Endothelial cell of umbilical vein (primary cell): Measurements from ENCODE around the gene ELOB. TPM values are rescaled to one million over a fixed set of nuclear protein-coding genes. Genes with fewer than 3 reads are reported as not detected.

Source experiments
- BruUV-seq: library from RNA; stranded (reverse); fragments of 400-500 nt; replicated peaks from 2 replicates; lab custom pipeline; 2021; lab: Mats Ljungman, UMichigan
- CTCF ChIA-PET: fragments of 300-600, 350-600 bp; sonication (Branson Sonifier 250); formaldehyde crosslinking; loops from one replicate; lab custom pipeline; 2021; ENCODE audit warnings: antibody characterized with exemption, inconsistent platforms; lab: Charles Lee
- POLR2A ChIA-PET: fragments of 300-600, 350-600 bp; sonication (Branson Sonifier 250); formaldehyde crosslinking; loops from one replicate; lab custom pipeline; 2021; ENCODE audit warnings: antibody characterized with exemption, inconsistent platforms; lab: Charles Lee
- DNase-seq: peaks from one replicate; pipeline ENCODE4 v3.0.0-alpha.2; 2011; ENCODE audit warnings: low read depth, low spot score
- FAIRE-seq: peaks from 2 replicates; lab custom pipeline; 2011; peaks lifted over from hg19 to GRCh38; lab: Jason Lieb, UNC
- H2AFZ ChIP-seq: 2 replicates; pipeline ENCODE4 v1.6.0; 2012; ENCODE audit warnings: low read depth, low read length, control low read depth, inconsistent platforms
- H3K27ac ChIP-seq: 2 replicates; pipeline ENCODE4 v1.5.1; 2011; ENCODE audit warnings: low read depth, mild to moderate bottlenecking, control low read depth, low read length, moderate library complexity; ENCODE audit not compliant: insufficient read depth
- H3K27me3 ChIP-seq, 2 experiments: 2 replicates each; pipeline versions ENCODE4 v1.6.0 to v1.6.1; 2011; ENCODE audit warnings: low read length in 2 of 2, mixed read lengths in 1 of 2; ENCODE audit not compliant: control insufficient read depth in 2 of 2, insufficient read depth in 2 of 2
- H3K36me3 ChIP-seq, 2 experiments: 2 replicates in 1 of 2; 3 replicates in 1 of 2; pipeline ENCODE4 v1.5.1; 2011; ENCODE audit warnings: low read length in 2 of 2, mild to moderate bottlenecking in 1 of 2, moderate library complexity in 1 of 2; ENCODE audit not compliant: control insufficient read depth in 2 of 2, insufficient read depth in 2 of 2; ENCODE audit errors: extremely low read depth in 1 of 2
- H3K4me1 ChIP-seq: 3 replicates; pipeline ENCODE4 v1.5.1; 2011; ENCODE audit warnings: mild to moderate bottlenecking, low read length; ENCODE audit not compliant: control insufficient read depth, insufficient read depth; ENCODE audit errors: extremely low read depth
- H3K4me2 ChIP-seq: 2 replicates; pipeline ENCODE4 v1.6.1; 2011; ENCODE audit warnings: low read length, control low read depth, mixed read lengths; ENCODE audit not compliant: insufficient read depth
- H3K4me3 ChIP-seq, 3 experiments: fragments of 200-600 bp in 1 of 3; sonication (generic), shearing (Covaris generic) in 1 of 3; replicated peaks in 1 of 3; 2 replicates each; pipeline ENCODE4 v1.5.1; 2011 to 2016; ENCODE audit warnings: control low read depth in 3 of 3, low read length in 3 of 3, mild to moderate bottlenecking in 2 of 3, inconsistent platforms in 1 of 3, low read depth in 1 of 3, moderate library complexity in 1 of 3; ENCODE audit not compliant: insufficient read depth in 1 of 3
- H3K79me2 ChIP-seq: 2 replicates; pipeline ENCODE4 v1.6.0; 2012; ENCODE audit warnings: low read length, inconsistent platforms; ENCODE audit not compliant: control insufficient read depth, insufficient read depth
- H3K9ac ChIP-seq: replicated peaks from 2 replicates; pipeline ENCODE3; 2011; ENCODE audit warnings: low read length, control low read depth; ENCODE audit not compliant: insufficient read depth; ENCODE audit errors: extremely low read depth
- H3K9me1 ChIP-seq: replicated peaks from 3 replicates; pipeline ENCODE4 v1.6.0; 2011; ENCODE audit warnings: mild to moderate bottlenecking, low read length; ENCODE audit not compliant: control insufficient read depth, insufficient read depth; ENCODE audit errors: extremely low read depth
- H3K9me3 ChIP-seq: replicated peaks from 2 replicates; pipeline ENCODE4 v1.5.1; 2012; ENCODE audit warnings: low read length, inconsistent platforms; ENCODE audit not compliant: control insufficient read depth, insufficient read depth
- H4K20me1 ChIP-seq: replicated peaks from 2 replicates; pipeline ENCODE3; 2011; ENCODE audit warnings: mild to moderate bottlenecking, low read length; ENCODE audit not compliant: control insufficient read depth, insufficient read depth; ENCODE audit errors: extremely low read depth
- EZH2 ChIP-seq: IDR thresholded peaks from 2 replicates; pipeline ENCODE4 v1.6.1; 2012; ENCODE audit warnings: borderline replicate concordance, low read depth, mild to moderate bottlenecking, moderate library complexity, low read length, inconsistent platforms; ENCODE audit not compliant: severe bottlenecking
- FOS ChIP-seq: IDR thresholded peaks from 2 replicates; pipeline ENCODE4 v1.6.1; 2011; ENCODE audit warnings: mild to moderate bottlenecking, low read length, moderate library complexity, borderline replicate concordance; ENCODE audit not compliant: insufficient read depth
- GATA2 ChIP-seq: IDR thresholded peaks from 2 replicates; pipeline ENCODE4 v1.7.0; 2011; ENCODE audit warnings: low read depth, mild to moderate bottlenecking, moderate library complexity, mixed read lengths, low read length; ENCODE audit not compliant: insufficient read length, insufficient read depth
- JUN ChIP-seq: IDR thresholded peaks from 2 replicates; pipeline ENCODE4 v1.6.1; 2011; ENCODE audit warnings: borderline replicate concordance, low read depth; ENCODE audit not compliant: insufficient read length, insufficient read depth
- MYC ChIP-seq: IDR thresholded peaks from one replicate; pipeline ENCODE4 v1.6.1; 2011; ENCODE audit warnings: mild to moderate bottlenecking, low read depth, low read length
- POLR2A ChIP-seq: IDR thresholded peaks from 2 replicates; pipeline ENCODE4 v1.6.1; 2012; ENCODE audit warnings: low read depth, mild to moderate bottlenecking, control low read depth, low read length
- POLR2AphosphoS5 ChIP-seq: IDR thresholded peaks from 2 replicates; pipeline ENCODE4 v1.6.1; 2012; ENCODE audit warnings: low read depth, mild to moderate bottlenecking, control low read depth, low read length, moderate library complexity; ENCODE audit not compliant: insufficient read depth
- dilution Hi-C: fragments of 300-500 bp; cut with MboI; formaldehyde crosslinking; loops from one replicate; pipeline ENCODE4 v1.15.0; 2019; ENCODE audit warnings: low sequenced_read_pairs; ENCODE audit not compliant: extremely low pct_ligation_motif_present
- intact Hi-C: fragments of 100-400 bp; cut with micrococcal nuclease; formaldehyde crosslinking; loops from one replicate; pipeline ENCODE4 v1.10.0; 2022
- polyA plus RNA-seq, 4 experiments: library from polyadenylated mRNA; depleted of rRNA in 3 of 4; stranded (reverse) in 3 of 4; unstranded in 1 of 4; fragments of >200 nt; gene quantifications; 2 replicates each; pipeline versions ENCODE4 v1.2.1 to v1.2.3, GENCODE V29; 2011 to 2012; ENCODE audit warnings: missing spikeins in 1 of 4
- total RNA-seq: library from RNA; stranded (reverse); gene quantifications from 2 replicates; pipeline ENCODE4 v1.2.3, GENCODE V29; 2021
- TF ChIP-seq, protein P1 (sequence below): IDR thresholded peaks from 2 replicates; pipeline ENCODE4 v1.6.1; 2011; ENCODE audit not compliant: insufficient read depth, insufficient read length
- TF ChIP-seq, protein P2 (sequence below), 2 donors: IDR thresholded peaks; 1 replicate in 1 of 2; 2 replicates in 1 of 2; pipeline ENCODE4 v1.5.1; 2011; ENCODE audit warnings: low read length in 2 of 2, mild to moderate bottlenecking in 2 of 2, moderate library complexity in 2 of 2, control low read depth in 1 of 2, inconsistent platforms in 1 of 2, low read depth in 1 of 2; ENCODE audit not compliant: insufficient read depth in 1 of 2; ENCODE audit errors: extremely low read depth in 1 of 2

The ELOB gene
- total and polyA plus RNA-seq, 2 donors (not counting 3 experiments of a cell fraction or from before 2014, with no cell fraction given) = 251 to 848 TPM

DNA sequence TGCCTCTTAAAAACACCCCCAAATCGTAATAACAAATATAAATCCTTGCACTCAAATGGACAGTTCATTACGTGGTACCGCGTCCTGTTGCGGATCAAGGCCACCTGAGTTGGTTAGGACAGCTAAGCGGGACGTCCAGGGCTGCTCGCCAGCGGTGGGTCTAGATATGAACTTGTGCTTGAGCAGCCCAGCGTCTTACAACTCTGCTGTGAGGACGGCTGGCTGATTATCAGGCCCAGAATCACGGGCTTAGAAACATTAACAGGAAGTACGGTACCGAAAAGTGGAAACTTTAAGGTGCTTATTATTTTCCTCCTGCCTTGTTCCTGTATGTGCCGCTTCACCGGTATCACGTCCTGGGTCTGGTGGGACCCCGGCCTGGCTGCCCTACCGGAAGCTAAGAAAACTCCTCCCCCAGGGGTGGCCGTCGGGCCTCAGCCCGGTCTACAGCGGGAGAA, 25.5 kb downstream of the ELOB start:
- Histone ChIP-seq H3K4me3 (peak overlapping the region in 2 of 3 experiments; percentile 25 to 96), H3K4me2 (peak overlapping the region; percentile 4), H4K20me1 (peaks cover 18% of the 10 kb centered on the region), H3K27me3 (no peaks in the 10 kb centered on the region), H3K79me2 (peaks cover 38% of the 10 kb centered on the region), H3K4me1 (peaks cover 26% of the 10 kb centered on the region), H2AFZ (peak overlapping the region; percentile 36), H3K36me3 (peaks cover 0 to under 1% of the 10 kb centered on the region in 2 experiments), H3K9ac (peak overlapping the region; percentile 69), H3K9me1 (no peaks in the 10 kb centered on the region), H3K27ac (peak overlapping the region; percentile 65), H3K9me3 (no peaks in the 10 kb centered on the region)
- dilution Hi-C loops (no loop called here), intact Hi-C loops (loop anchor here (1.0 to 5.0 kb wide), 4 partner anchors 26 to 751 kb away; partner anchors contain the start of genes CLUAP1, ELOB and KCTD5)
- TSS peak; percentile 75 for BruUV-seq
- ChIA-PET CTCF (no interaction called here), POLR2A (interaction anchor here (0.5 kb wide), 1 partner anchor 273 kb away, joined by 4 read pairs; no protein-coding TSS in a partner anchor)
- FAIRE-seq (peak; percentile 65), DNase-seq (no peak)
- TF ChIP-seq POLR2A (no peak), FOS (no peak), MYC (no peak), EZH2 (no peak), POLR2AphosphoS5 (no peak), JUN (no peak), GATA2 (no peak)
- TF ChIP-seq, protein P1, sequence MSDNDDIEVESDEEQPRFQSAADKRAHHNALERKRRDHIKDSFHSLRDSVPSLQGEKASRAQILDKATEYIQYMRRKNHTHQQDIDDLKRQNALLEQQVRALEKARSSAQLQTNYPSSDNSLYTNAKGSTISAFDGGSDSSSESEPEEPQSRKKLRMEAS = no peak
- TF ChIP-seq, protein P2, sequence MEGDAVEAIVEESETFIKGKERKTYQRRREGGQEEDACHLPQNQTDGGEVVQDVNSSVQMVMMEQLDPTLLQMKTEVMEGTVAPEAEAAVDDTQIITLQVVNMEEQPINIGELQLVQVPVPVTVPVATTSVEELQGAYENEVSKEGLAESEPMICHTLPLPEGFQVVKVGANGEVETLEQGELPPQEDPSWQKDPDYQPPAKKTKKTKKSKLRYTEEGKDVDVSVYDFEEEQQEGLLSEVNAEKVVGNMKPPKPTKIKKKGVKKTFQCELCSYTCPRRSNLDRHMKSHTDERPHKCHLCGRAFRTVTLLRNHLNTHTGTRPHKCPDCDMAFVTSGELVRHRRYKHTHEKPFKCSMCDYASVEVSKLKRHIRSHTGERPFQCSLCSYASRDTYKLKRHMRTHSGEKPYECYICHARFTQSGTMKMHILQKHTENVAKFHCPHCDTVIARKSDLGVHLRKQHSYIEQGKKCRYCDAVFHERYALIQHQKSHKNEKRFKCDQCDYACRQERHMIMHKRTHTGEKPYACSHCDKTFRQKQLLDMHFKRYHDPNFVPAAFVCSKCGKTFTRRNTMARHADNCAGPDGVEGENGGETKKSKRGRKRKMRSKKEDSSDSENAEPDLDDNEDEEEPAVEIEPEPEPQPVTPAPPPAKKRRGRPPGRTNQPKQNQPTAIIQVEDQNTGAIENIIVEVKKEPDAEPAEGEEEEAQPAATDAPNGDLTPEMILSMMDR (IDR thresholded peaks at IDR 0.05; ENCODE audit: extremely low read depth in 1 of 2, insufficient read depth in 1 of 2, low read depth in 1 of 2, low read length in 2 of 2) = no peak
